Skeletal muscle satellite cell (primary cell): ENCODE data around the gene JMJD8.
A peak's percentile ranks its signal among the peaks of the same experiment; 100 is the strongest.

ENCODE experiments used
- H3K27me3 ChIP-seq: 2 replicates; pipeline ENCODE4 v1.7.0; 2013; ENCODE audit warnings: low read length; ENCODE audit not compliant: control insufficient read depth, insufficient read depth
- H3K36me3 ChIP-seq: 2 replicates; pipeline ENCODE4 v1.7.0; 2013; ENCODE audit warnings: mild to moderate bottlenecking, control low read depth, low read length; ENCODE audit not compliant: insufficient read depth
- H3K4me1 ChIP-seq: 2 replicates; pipeline ENCODE4 v1.7.0; 2013; ENCODE audit warnings: low read length; ENCODE audit not compliant: control insufficient read depth, insufficient read depth
- H3K4me2 ChIP-seq: 2 replicates; pipeline ENCODE4 v1.7.0; 2013; ENCODE audit warnings: mild to moderate bottlenecking, low read length
- H3K4me3 ChIP-seq: 2 replicates; pipeline ENCODE4 v1.7.0; 2013; ENCODE audit warnings: low read length
- H3K9ac ChIP-seq: 2 replicates; pipeline ENCODE4 v1.7.0; 2013; ENCODE audit warnings: mild to moderate bottlenecking, low read depth, low read length, moderate library complexity
- H3K9me3 ChIP-seq: replicated peaks from 2 replicates; pipeline ENCODE4 v1.7.0; 2013; ENCODE audit warnings: mild to moderate bottlenecking, control low read depth, low read length

JMJD8 gene

DNA sequence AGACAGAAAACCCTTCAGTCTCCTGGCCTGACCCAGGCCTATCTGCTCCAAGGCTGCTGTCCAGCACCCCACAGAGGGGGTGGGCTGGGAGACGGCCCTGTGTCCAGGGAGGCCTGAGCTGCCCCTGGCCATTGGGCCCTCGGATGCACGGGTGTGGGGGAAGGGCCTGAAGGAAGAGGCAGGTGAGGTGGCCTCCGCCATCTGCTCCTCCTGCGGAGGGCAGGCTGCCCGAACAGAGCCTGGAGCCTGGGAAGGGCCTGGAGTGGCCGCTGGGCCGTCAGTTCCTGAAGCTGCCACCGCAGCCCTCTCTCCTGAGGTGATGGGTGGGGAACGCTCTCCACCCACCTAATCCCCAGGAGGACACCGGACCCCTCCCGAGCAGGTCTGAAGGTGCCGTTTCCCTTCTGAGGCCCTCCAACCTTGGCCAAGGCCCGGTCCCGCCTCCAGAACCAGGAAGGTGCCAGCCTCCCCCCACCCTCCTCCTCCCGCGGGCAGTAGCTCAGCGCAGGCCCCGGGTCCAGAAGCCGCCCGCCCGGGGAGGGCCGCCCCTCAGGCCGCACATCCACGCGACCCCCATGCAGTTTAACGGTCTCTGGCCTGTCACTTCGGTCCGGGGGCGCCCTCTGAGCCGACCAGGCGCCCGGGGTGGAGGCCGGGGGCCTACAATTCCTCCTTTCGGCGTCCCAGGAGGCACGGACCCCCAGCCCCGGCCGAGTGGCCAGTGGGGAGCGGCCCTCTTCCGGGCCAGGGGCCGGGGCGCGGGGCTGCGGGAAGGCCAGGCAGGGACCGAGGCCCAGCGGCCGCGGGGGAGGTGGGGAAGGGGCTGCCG is 20.6 kb upstream of the JMJD8 start:
- Histone ChIP-seq H3K4me1 (peaks cover 5% of the 10 kb centered on the region), H3K4me2 (no peak overlapping the region), H3K9ac (no peak overlapping the region), H3K36me3 (no peaks in the 10 kb centered on the region), H3K4me3 (no peak overlapping the region), H3K27me3 (peaks cover 80% of the 10 kb centered on the region), H3K9me3 (no peaks in the 10 kb centered on the region)

DNA sequence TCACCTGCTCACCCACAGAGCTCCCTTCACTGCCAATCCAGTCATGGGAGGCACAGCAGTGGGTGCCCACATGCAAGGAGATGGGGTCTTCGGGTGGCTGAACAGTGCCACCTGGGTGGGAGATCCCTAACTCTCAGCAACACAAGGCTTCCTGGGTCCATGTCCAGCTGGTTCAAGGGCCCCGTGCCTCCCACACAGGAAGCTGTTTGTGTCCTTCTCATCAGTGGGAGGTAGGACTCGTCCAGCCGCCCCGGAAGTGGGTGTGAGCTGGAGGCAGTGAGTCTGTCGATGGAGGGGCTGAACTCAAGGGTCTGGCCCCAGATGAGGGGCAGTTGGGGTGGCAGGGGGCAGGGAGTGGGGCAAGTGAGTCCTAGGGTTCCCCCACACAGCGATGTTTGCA is 19.9 kb upstream of the JMJD8 start:
- Histone ChIP-seq H3K4me3 (no peak overlapping the region), H3K4me2 (no peak overlapping the region), H3K36me3 (no peaks in the 10 kb centered on the region), H3K9me3 (no peaks in the 10 kb centered on the region), H3K4me1 (peaks cover 3% of the 10 kb centered on the region), H3K9ac (no peak overlapping the region), H3K27me3 (peaks cover 78% of the 10 kb centered on the region)

DNA sequence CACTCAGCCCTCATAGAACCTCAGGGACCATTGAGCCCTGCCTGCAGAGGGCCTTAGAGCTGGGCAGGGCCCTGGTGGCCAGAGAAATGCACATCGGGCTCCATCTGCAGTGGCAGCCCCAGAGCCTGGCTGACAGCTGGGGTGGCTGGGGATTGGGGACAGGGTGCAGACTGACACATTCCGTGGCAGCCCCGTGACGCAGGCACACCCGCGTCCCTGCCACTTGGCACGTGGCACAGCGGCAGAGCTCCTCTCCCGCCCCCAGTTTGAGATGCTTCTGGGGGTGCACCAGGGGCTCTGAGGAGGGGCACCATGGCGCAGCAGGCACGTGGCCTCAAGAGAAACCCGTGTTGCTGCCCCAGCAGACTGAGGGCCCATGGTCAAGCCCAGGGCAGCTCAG is 19.3 kb upstream of the JMJD8 start:
- Histone ChIP-seq H3K4me2 (no peak overlapping the region), H3K4me3 (no peak overlapping the region), H3K4me1 (peaks cover 3% of the 10 kb centered on the region), H3K9ac (no peak overlapping the region), H3K36me3 (no peaks in the 10 kb centered on the region), H3K27me3 (peaks cover 73% of the 10 kb centered on the region), H3K9me3 (no peaks in the 10 kb centered on the region)

DNA sequence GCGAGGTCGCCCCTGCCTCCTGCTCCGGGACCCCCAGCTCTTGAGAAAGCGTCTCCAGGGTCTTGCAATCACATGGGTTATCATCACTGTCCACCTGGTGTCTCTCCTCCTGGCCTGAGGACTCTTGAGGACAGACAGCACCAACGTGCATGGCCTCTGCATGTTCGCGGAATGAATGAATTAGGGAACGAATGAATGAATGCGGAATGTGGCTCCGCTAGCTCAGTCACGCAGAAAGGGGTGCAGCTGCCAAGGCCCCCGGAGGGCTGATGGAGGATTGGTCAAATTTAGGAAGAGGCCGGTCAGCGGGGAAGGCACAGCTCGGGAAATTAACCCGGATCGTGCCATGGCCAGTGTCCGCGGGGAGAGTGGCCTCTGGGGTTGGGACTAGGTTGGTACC is 18.2 kb upstream of the JMJD8 start:
- H3K4me2 ChIP-seq, result no peak overlapping the region
- no peak overlapping the region for H3K4me3 ChIP-seq
- H3K36me3 ChIP-seq, result no peaks in the 10 kb centered on the region
- peaks cover 3% of the 10 kb centered on the region for H3K4me1 ChIP-seq
- H3K9ac ChIP-seq, result no peak overlapping the region
- peaks cover 66% of the 10 kb centered on the region for H3K27me3 ChIP-seq
- H3K9me3 ChIP-seq, result no peaks in the 10 kb centered on the region

DNA sequence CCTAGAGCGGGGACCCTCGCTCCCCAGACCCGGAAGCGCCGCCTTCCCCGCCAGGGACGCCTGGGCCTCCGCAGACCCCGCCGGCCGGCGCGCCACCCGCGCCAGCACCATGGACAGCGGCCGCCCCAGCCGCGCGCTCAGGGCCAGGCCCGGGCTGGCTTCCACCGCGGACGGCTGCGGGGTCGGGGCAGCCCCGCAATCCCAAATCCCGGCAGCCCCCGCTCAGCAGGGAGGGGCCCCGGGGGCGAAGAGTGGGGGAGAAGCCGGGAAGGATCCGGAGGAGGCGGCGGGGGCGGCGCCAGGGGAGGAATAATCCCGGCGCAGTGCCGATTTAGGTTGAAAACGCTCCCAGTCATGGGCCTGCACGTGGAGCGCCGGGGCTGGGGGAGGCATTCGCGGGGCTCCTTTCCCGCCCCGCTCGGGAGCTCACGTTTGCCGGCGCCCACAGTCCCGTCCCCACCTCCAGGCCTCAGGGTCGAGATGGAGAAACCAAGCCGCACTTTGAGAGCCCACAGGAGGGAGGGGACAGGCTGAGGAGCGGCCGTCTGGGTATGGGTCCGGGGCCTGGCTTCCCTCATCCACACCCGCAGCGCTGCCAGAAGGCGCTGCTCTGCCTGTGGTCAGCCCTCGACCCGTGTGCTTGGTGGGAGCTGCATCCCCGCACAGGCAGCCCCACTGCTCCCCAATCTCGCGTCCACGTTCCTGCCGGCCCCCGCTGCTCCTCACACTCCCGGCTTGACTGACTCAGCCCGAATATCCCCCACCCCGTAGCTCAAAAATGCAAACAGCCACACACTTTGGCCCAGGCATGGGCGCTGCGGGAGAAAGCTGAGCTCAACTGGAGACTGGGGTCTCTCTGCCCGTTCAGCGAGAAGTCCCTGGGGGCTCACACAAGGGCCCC is 16.8 kb upstream of the JMJD8 start:
- Histone ChIP-seq H3K4me3 (no peak overlapping the region), H3K36me3 (no peaks in the 10 kb centered on the region), H3K27me3 (peaks cover 58% of the 10 kb centered on the region), H3K4me2 (no peak overlapping the region), H3K9me3 (no peaks in the 10 kb centered on the region), H3K4me1 (peaks cover 3% of the 10 kb centered on the region), H3K9ac (no peak overlapping the region)

DNA sequence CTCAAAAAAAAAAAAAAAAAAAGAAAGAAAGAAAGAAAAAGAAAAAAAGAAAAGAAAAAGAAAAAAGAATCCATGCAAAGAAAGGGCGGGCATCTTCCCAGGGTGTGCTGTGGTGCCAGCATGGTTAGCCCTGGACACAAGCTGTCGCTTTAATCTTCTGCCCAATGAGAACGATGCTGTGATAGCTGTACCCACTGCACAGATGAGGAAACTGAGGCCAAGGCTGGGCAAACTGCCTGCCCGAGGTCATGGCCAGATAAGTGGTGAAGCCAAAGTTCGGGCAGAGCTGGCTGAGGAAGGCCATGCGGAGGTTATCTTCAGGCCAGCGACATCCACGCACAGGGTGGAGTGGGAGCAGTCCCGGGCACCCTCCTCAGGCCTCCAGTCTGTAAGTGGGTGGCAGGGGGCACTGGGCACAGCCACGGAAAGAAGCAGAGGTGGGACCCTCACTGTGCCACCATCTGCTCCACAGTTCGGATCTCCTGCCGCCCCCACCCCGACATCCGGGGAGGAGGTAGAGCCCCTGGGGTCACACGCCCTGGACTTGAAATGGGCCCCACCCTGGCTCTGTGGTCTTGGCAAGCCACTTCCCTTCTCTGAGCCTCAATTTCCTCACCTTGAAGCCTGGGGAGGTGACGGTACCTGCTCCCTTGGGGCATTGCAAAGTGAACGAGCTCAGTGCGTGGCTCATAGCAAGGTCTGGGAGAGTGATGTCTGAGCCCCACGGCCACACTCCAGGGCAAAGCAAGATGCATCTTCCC is 15.0 kb upstream of the JMJD8 start:
- peaks cover 67% of the 10 kb centered on the region for H3K27me3 ChIP-seq
- no peaks in the 10 kb centered on the region for H3K9me3 ChIP-seq
- no peak overlapping the region for H3K4me3 ChIP-seq
- H3K4me1 ChIP-seq, result peaks cover 3% of the 10 kb centered on the region
- H3K36me3 ChIP-seq, result no peaks in the 10 kb centered on the region
- H3K9ac ChIP-seq, result no peak overlapping the region
- no peak overlapping the region for H3K4me2 ChIP-seq

DNA sequence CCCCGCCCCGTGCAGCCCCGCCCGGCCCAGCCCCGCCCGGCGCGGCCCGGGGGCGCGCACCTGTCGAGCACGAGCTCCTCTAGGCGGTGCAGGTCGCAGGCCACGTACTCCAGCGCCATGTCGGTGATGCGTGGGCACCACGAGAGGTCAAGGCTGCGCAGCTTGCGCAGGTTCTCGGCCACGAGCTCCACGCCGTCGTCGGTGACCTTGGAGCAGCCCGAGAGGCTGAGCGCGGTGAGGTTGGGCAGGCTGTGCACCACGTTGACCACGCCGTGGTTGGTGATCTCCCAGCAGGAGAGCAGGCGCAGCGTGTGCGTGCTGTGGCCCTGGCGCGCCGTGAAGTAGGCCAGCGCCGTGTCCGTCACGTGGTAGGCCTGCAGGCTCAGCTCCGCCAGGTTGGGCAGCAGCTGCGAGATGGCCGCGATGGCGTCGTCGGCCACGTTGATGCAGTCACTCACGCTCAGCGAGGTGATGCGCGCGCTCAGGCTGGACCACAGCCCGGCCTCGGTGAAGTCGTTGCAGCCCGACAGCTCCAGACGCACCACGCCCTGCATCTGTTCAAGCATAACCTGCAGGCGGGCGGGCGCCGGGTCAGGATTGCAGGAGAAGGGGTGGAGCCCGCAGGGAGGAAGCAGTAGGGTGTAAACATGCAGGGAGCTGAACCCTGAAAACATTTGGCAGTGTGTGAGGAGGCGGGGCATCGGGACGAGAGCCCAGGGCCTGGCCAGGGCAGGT is 11.4 kb upstream of the JMJD8 start:
- Histone ChIP-seq H3K9ac (no peak overlapping the region), H3K4me2 (peak overlapping the region; percentile 27), H3K27me3 (peaks cover 54% of the 10 kb centered on the region), H3K4me1 (peaks cover 1% of the 10 kb centered on the region), H3K36me3 (no peaks in the 10 kb centered on the region), H3K9me3 (no peaks in the 10 kb centered on the region), H3K4me3 (no peak overlapping the region)

DNA sequence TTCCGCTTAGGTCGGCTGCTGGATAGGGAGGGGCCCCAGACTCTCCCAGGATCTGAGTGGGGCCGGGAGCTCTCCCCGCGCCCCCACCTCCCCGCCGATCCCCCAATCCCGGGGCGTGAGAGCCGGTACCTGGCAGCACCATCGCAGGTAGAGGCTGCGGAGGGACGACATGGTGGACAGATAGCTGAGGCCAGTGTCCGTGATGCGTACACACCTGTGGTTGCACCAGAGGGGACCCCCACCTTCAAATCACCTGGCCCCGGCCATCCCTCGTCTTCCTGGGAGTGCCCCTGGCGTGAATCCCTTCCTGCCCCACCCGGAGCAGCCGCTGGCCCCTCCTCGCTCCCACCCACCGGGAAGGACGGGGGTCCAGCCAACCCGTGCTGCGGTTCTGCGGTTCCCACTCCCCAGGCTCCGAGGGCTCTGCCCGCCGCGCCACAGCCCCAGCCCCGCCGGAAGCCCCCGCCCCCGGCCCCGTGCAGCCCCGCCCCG is 10.8 kb upstream of the JMJD8 start:
- no peak overlapping the region for H3K4me2 ChIP-seq
- H3K27me3 ChIP-seq, result peaks cover 48% of the 10 kb centered on the region
- no peaks in the 10 kb centered on the region for H3K36me3 ChIP-seq
- no peak overlapping the region for H3K9ac ChIP-seq
- no peak overlapping the region for H3K4me3 ChIP-seq
- H3K9me3 ChIP-seq, result no peaks in the 10 kb centered on the region
- H3K4me1 ChIP-seq, result peaks cover 3% of the 10 kb centered on the region

DNA sequence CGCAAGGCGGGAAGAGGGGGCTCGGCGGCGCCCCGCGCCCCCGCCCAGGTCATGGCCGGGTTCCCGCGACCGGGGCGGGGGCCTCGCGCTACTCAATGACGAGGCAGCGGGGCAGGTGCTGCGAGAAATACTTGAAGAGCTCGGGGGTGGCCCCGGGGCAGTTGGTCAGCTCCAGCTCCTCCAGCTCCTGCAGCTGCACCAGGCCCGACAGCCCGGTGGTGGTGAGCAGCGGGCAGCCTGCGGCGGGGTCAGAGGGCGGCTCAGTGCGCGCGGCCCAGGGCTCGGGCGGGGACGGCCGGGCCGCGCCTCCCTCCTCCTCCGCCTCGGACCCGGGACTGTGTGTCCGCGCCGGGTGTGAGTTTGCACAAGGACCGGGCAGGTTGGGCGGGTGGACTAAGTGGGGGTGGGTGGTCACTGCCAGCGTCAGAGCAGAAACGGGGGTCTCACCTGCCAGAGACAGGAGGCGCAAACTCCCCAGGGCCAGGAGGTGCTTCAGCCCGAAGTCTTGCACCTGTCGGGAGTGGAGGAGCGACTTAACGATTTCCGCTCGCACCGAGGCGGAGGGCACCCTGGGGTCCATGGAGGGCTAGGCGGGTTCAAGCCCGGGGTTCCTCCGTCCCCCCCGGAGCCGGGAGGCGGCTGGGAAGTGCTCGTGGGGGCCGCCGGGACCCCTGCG is 10.2 kb upstream of the JMJD8 start:
- no peaks in the 10 kb centered on the region for H3K36me3 ChIP-seq
- no peaks in the 10 kb centered on the region for H3K9me3 ChIP-seq
- H3K27me3 ChIP-seq, result peaks cover 45% of the 10 kb centered on the region
- H3K4me2 ChIP-seq, result no peak overlapping the region
- peaks cover 8% of the 10 kb centered on the region for H3K4me1 ChIP-seq
- no peak overlapping the region for H3K9ac ChIP-seq
- no peak overlapping the region for H3K4me3 ChIP-seq

DNA sequence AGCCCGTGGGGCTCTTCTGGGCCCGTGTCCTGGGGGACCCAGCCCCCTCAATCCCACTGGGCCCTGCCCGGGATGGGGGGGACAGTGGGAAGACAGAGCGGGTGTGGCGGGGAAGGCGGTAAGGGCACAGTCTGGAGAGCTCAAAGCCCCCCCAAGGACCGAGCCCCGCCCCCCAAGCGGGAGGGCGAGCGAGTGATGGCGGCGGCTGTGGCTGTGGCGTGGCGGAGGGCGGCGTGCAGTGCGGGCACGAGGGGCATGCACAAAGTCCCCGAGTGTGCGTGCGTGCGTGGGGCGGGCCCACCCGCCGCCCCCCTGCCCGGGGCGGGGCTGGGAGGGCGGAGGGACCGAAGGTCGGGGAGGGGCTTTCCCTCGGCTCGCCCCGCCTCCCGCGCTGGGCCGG is 9.6 kb upstream of the JMJD8 start:
- H3K4me2 ChIP-seq, result no peak overlapping the region
- H3K9ac ChIP-seq, result no peak overlapping the region
- peaks cover 14% of the 10 kb centered on the region for H3K4me1 ChIP-seq
- H3K36me3 ChIP-seq, result no peaks in the 10 kb centered on the region
- peaks cover 45% of the 10 kb centered on the region for H3K27me3 ChIP-seq
- no peak overlapping the region for H3K4me3 ChIP-seq
- H3K9me3 ChIP-seq, result no peaks in the 10 kb centered on the region
